Liver (tissue), 9 donors: ENCODE results near the gene KMT2D. TPM values are rescaled to one million over a fixed set of nuclear protein-coding genes. Genes with fewer than 3 reads are reported as not detected.

Experiments used
- DNase-seq: peaks from one replicate; pipeline ENCODE4 v3.0.0-alpha.2; 2017; ENCODE audit warnings: low spot score
- H3K27ac ChIP-seq, 2 donors: one replicate each; pipeline ENCODE4 v1.7.0; 2013; ENCODE audit warnings: inconsistent platforms in 2 of 2, low read length in 2 of 2, control low read depth in 1 of 2, low read depth in 1 of 2, mild to moderate bottlenecking in 1 of 2
- H3K27me3 ChIP-seq, 4 donors: one replicate each; pipeline versions ENCODE4 v1.6.1 to v1.7.0; 2013; ENCODE audit warnings: low read length in 3 of 4, inconsistent platforms in 1 of 4, mild to moderate bottlenecking in 1 of 4, moderate library complexity in 1 of 4; ENCODE audit not compliant: control insufficient read depth in 4 of 4, insufficient read depth in 4 of 4
- H3K36me3 ChIP-seq, 4 donors: one replicate each; pipeline versions ENCODE4 v1.6.1 to v1.7.0; 2013; ENCODE audit warnings: low read length in 3 of 4, mild to moderate bottlenecking in 3 of 4, low read depth in 1 of 4, moderate library complexity in 1 of 4; ENCODE audit not compliant: control insufficient read depth in 4 of 4, insufficient read depth in 3 of 4
- H3K4me1 ChIP-seq, 4 donors: one replicate each; pipeline versions ENCODE4 v1.6.1 to v1.7.0; 2013; ENCODE audit warnings: low read length in 3 of 4, mild to moderate bottlenecking in 3 of 4, moderate library complexity in 1 of 4; ENCODE audit not compliant: control insufficient read depth in 4 of 4, insufficient read depth in 4 of 4
- H3K4me3 ChIP-seq, 3 donors: one replicate each; pipeline versions ENCODE4 v1.6.1 to v1.7.0; 2013; ENCODE audit warnings: low read length in 3 of 3, control low read depth in 1 of 3, low read depth in 1 of 3, mild to moderate bottlenecking in 1 of 3
- H3K9ac ChIP-seq, 2 donors: one replicate each; pipeline ENCODE4 v1.7.0; 2013; ENCODE audit warnings: low read length in 2 of 2, mild to moderate bottlenecking in 2 of 2, moderate library complexity in 2 of 2, control low read depth in 1 of 2, low read depth in 1 of 2
- H3K9me3 ChIP-seq, 4 donors: one replicate each; pipeline versions ENCODE4 v1.6.1 to v1.7.0; 2013; ENCODE audit warnings: low read length in 3 of 4; ENCODE audit not compliant: control insufficient read depth in 4 of 4
- ATF3 ChIP-seq: IDR thresholded peaks from 2 replicates; pipeline ENCODE4 v1.6.1; 2016; ENCODE audit warnings: antibody characterized with exemption
- EGR1 ChIP-seq, 2 donors: IDR thresholded peaks; 2 replicates each; pipeline ENCODE4 v1.6.1; 2016 to 2018; ENCODE audit warnings: antibody characterized with exemption in 2 of 2, low read depth in 2 of 2
- FOXA1 ChIP-seq: IDR thresholded peaks from 2 replicates; pipeline ENCODE4 v1.6.1; 2016; ENCODE audit warnings: antibody characterized with exemption
- FOXA2 ChIP-seq: IDR thresholded peaks from 2 replicates; pipeline ENCODE4 v1.6.1; 2016; ENCODE audit warnings: antibody characterized with exemption
- GABPA ChIP-seq, 2 donors: IDR thresholded peaks in 1 of 2; conservative IDR thresholded peaks in 1 of 2; 2 replicates each; pipeline ENCODE4 v1.6.1; 2016; ENCODE audit warnings: antibody characterized with exemption in 2 of 2, mild to moderate bottlenecking in 1 of 2, moderate library complexity in 1 of 2
- HNF4A ChIP-seq, 2 donors: conservative IDR thresholded peaks; 2 replicates each; pipeline ENCODE4 v1.6.1; 2016; ENCODE audit warnings: antibody characterized with exemption in 2 of 2, mild to moderate bottlenecking in 2 of 2
- JUND ChIP-seq, 2 donors: IDR thresholded peaks; 2 replicates each; pipeline ENCODE4 v1.6.1; 2016; ENCODE audit warnings: antibody characterized with exemption in 2 of 2
- NR2F2 ChIP-seq: IDR thresholded peaks from 2 replicates; pipeline ENCODE4 v1.6.1; 2016; ENCODE audit warnings: antibody characterized with exemption
- RAD21 ChIP-seq, 2 donors: IDR thresholded peaks; 2 replicates each; pipeline ENCODE4 v1.6.1; 2016; ENCODE audit warnings: antibody characterized with exemption in 2 of 2, mild to moderate bottlenecking in 2 of 2
- REST ChIP-seq: IDR thresholded peaks from 2 replicates; pipeline ENCODE4 v1.6.1; 2016; ENCODE audit warnings: antibody characterized with exemption, mild to moderate bottlenecking
- RXRA ChIP-seq, 2 donors: IDR thresholded peaks; 2 replicates each; pipeline ENCODE4 v1.6.1; 2017 to 2018; ENCODE audit warnings: antibody characterized with exemption in 2 of 2, mild to moderate bottlenecking in 1 of 2
- SP1 ChIP-seq: IDR thresholded peaks from 2 replicates; pipeline ENCODE4 v1.6.1; 2018; ENCODE audit warnings: antibody characterized with exemption, mild to moderate bottlenecking
- TAF1 ChIP-seq: conservative IDR thresholded peaks from 2 replicates; pipeline ENCODE4 v1.6.1; 2016; ENCODE audit warnings: antibody characterized with exemption, mild to moderate bottlenecking
- YY1 ChIP-seq: IDR thresholded peaks from 2 replicates; pipeline ENCODE4 v1.6.1; 2016; ENCODE audit warnings: antibody characterized with exemption, mild to moderate bottlenecking
- ZBTB33 ChIP-seq: IDR thresholded peaks from 2 replicates; pipeline ENCODE4 v1.6.1; 2016; ENCODE audit warnings: antibody characterized with exemption
- WGBS: extraction: QIAGEN DNeasy Blood & Tissue Kit; methylation state at CpG from one replicate; pipeline ENCODE4 v1.1.7; 2013; 5-methylcytosine and 5-hydroxymethylcytosine counted together
- polyA plus RNA-seq, 2 donors: library from polyadenylated mRNA; stranded (reverse) in 1 of 2; unstranded in 1 of 2; fragments of 200-250 nt in 1 of 2; fragments of >200 nt in 1 of 2; fragmentation: Nextera tagmentation in 1 of 2; extraction: Ambion mirVana in 1 of 2; gene quantifications; one replicate each; pipeline versions ENCODE4 v1.2.1 to v1.2.3, GENCODE V29; 2013 to 2015
- total RNA-seq, 2 donors: library from RNA; depleted of rRNA; stranded (reverse); fragments of >200 nt; gene quantifications; one replicate each; pipeline ENCODE4 v1.2.3, GENCODE V29; 2014
- TF ChIP-seq, protein P1 (sequence below): IDR thresholded peaks from 2 replicates; pipeline ENCODE4 v1.6.1; 2016; ENCODE audit warnings: antibody characterized with exemption
- TF ChIP-seq, protein P2 (sequence below): fragments of 150-350 bp; IDR thresholded peaks from 2 replicates; pipeline ENCODE4 v1.5.1; 2017; ENCODE audit warnings: improper control_type of control experiment, low read depth, low read length; ENCODE audit not compliant: missing input control
- donor health status: healthy.
- donor health status: healthy.
- donor health status: healthy.
- donor health status: healthy.
- donor health status: healthy.

The KMT2D gene
- total and polyA plus RNA-seq, 4 donors = 4.5 to 53.8 (median 25.0) TPM

GRCh38 chr12:49041036-49041880 is 19.3 kb downstream of the KMT2D start:
- Histone ChIP-seq H3K27me3 (no peaks in the 10 kb centered on the region), H3K36me3 (peaks cover 29 to 96% (median 73%) of the 10 kb centered on the region in 4 donors), H3K9me3 (no peaks in the 10 kb centered on the region), H3K9ac (no peak overlapping the region), H3K4me1 (no peaks in the 10 kb centered on the region), H3K4me3 (no peak overlapping the region), H3K27ac (no peak overlapping the region)
- TF ChIP-seq HNF4A (conservative IDR thresholded peaks at IDR 0.05) = no peak
- TF ChIP-seq FOXA1 = no peak
- TF ChIP-seq, protein P1, sequence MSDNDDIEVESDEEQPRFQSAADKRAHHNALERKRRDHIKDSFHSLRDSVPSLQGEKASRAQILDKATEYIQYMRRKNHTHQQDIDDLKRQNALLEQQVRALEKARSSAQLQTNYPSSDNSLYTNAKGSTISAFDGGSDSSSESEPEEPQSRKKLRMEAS = no peak
- TF ChIP-seq NR2F2 = no peak
- no peak for TF ChIP-seq ZBTB33
- no peak for TF ChIP-seq EGR1 (IDR thresholded peaks at IDR 0.05; ENCODE audit: low read depth in 2 of 2)
- no peak for TF ChIP-seq JUND (IDR thresholded peaks at IDR 0.05)
- TF ChIP-seq RXRA (IDR thresholded peaks at IDR 0.05) = no peak
- no peak for TF ChIP-seq TAF1
- no peak for TF ChIP-seq YY1
- no peak for TF ChIP-seq ATF3
- TF ChIP-seq, protein P2, sequence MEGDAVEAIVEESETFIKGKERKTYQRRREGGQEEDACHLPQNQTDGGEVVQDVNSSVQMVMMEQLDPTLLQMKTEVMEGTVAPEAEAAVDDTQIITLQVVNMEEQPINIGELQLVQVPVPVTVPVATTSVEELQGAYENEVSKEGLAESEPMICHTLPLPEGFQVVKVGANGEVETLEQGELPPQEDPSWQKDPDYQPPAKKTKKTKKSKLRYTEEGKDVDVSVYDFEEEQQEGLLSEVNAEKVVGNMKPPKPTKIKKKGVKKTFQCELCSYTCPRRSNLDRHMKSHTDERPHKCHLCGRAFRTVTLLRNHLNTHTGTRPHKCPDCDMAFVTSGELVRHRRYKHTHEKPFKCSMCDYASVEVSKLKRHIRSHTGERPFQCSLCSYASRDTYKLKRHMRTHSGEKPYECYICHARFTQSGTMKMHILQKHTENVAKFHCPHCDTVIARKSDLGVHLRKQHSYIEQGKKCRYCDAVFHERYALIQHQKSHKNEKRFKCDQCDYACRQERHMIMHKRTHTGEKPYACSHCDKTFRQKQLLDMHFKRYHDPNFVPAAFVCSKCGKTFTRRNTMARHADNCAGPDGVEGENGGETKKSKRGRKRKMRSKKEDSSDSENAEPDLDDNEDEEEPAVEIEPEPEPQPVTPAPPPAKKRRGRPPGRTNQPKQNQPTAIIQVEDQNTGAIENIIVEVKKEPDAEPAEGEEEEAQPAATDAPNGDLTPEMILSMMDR = no peak
- TF ChIP-seq REST = no peak
- no peak for DNase-seq
- WGBS = 97% methylated on average over 31 of the region's 31 CpGs

DNA sequence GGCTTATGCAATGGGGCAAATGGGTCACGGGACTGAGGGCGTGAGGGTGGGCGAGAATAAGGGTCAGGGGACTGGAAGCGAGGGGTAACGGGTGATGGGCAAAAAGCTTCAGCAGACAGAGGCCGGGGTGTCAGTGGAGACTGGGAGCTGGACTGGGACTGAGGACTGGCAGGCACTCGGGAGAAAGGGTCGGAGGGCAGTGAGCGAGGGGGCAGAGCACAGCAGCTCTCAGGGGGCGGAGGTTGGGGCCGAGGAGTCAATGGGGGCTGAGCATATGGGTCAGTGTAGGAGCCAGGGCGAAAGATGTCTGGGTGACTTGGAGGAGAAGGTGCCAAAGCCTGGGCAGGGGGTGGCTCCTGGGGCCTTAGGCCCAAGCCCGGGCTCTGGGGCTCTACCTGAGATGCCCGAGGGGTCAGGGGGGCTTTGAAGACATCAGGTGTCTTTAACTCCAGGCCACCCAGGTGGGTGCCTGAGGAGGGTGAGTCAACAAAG is 20.2 kb downstream of the KMT2D start:
- Histone ChIP-seq H3K9ac (no peak overlapping the region), H3K36me3 (peaks cover 28 to 93% (median 67%) of the 10 kb centered on the region in 4 donors), H3K4me1 (no peaks in the 10 kb centered on the region), H3K27me3 (no peaks in the 10 kb centered on the region), H3K9me3 (no peaks in the 10 kb centered on the region), H3K27ac (no peak overlapping the region), H3K4me3 (no peak overlapping the region)
- 95% methylated on average over 14 of the region's 14 CpGs for WGBS
- no peak for DNase-seq
- TF ChIP-seq GABPA (IDR thresholded peaks at IDR 0.05 in 1 of 2, conservative IDR thresholded peaks at IDR 0.05 in 1 of 2) (no peak), FOXA2 (no peak), RXRA (IDR thresholded peaks at IDR 0.05) (no peak), SP1 (no peak), NR2F2 (no peak), JUND (IDR thresholded peaks at IDR 0.05) (no peak), RAD21 (IDR thresholded peaks at IDR 0.05) (no peak), TAF1 (no peak), REST (no peak)
- TF ChIP-seq, protein P2 = no peak
